ENCODE data around the gene KCNK2. TPM values are rescaled to one million over a fixed set of nuclear protein-coding genes. Genes with fewer than 3 reads are reported as not detected.

The KCNK2 gene
- polyA plus RNA-seq, 1 of the 3 experiments (the other 2 are of a cell fraction) = 12.2 TPM

- DNase-seq = no peak
- TF ChIP-seq FOXM1 (IDR thresholded peaks at IDR 0.05; ENCODE audit: low read depth) (no peak), RFX5 (IDR thresholded peaks at IDR 0.05; ENCODE audit: low read length) (no peak), TAF1 (IDR thresholded peaks at IDR 0.05; ENCODE audit: borderline replicate concordance, low read depth, low read length) (no peak), EZH2phosphoT487 (IDR thresholded peaks at IDR 0.05; ENCODE audit: borderline replicate concordance, low read depth) (no peak), GABPA (IDR thresholded peaks at IDR 0.05; ENCODE audit: low read depth) (no peak), FOSL2 (IDR thresholded peaks at IDR 0.05; ENCODE audit: borderline replicate concordance, low read depth) (no peak), YY1 (IDR thresholded peaks at IDR 0.05; ENCODE audit: low read depth) (no peak)
- TF ChIP-seq, protein P1, sequence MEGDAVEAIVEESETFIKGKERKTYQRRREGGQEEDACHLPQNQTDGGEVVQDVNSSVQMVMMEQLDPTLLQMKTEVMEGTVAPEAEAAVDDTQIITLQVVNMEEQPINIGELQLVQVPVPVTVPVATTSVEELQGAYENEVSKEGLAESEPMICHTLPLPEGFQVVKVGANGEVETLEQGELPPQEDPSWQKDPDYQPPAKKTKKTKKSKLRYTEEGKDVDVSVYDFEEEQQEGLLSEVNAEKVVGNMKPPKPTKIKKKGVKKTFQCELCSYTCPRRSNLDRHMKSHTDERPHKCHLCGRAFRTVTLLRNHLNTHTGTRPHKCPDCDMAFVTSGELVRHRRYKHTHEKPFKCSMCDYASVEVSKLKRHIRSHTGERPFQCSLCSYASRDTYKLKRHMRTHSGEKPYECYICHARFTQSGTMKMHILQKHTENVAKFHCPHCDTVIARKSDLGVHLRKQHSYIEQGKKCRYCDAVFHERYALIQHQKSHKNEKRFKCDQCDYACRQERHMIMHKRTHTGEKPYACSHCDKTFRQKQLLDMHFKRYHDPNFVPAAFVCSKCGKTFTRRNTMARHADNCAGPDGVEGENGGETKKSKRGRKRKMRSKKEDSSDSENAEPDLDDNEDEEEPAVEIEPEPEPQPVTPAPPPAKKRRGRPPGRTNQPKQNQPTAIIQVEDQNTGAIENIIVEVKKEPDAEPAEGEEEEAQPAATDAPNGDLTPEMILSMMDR (IDR thresholded peaks at IDR 0.05) = no peak
- TF ChIP-seq, protein P2, sequence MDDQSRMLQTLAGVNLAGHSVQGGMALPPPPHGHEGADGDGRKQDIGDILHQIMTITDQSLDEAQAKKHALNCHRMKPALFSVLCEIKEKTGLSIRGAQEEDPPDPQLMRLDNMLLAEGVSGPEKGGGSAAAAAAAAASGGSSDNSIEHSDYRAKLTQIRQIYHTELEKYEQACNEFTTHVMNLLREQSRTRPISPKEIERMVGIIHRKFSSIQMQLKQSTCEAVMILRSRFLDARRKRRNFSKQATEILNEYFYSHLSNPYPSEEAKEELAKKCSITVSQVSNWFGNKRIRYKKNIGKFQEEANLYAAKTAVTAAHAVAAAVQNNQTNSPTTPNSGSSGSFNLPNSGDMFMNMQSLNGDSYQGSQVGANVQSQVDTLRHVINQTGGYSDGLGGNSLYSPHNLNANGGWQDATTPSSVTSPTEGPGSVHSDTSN (IDR thresholded peaks at IDR 0.05) = no peak
- Histone ChIP-seq H3K4me1 (ENCODE audit: control insufficient read depth in 1 of 2, insufficient read depth in 2 of 2, low read depth in 1 of 2, low read length in 1 of 2) (peaks cover 0 to 5% of the 10 kb centered on the region in 2 experiments; a peak in 1 of 4 replicates), H3K4me3 (ENCODE audit: low read depth in 2 of 2, low read length in 1 of 2) (no peak overlapping the region), H3K27ac (ENCODE audit: low read depth in 2 of 2, low read length in 1 of 2) (no peak overlapping the region), H3K9me3 (no peaks in the 10 kb centered on the region), H3K36me3 (replicated peaks in 1 of 2; ENCODE audit: control insufficient read depth in 1 of 2, insufficient read depth in 2 of 2, low read length in 1 of 2) (no peaks in the 10 kb centered on the region), H3F3A (replicated peaks; ENCODE audit: insufficient read depth) (peaks cover 15% of the 10 kb centered on the region), H3K4me2 (no peak overlapping the region), H2AFZ (ENCODE audit: low read depth) (no peak overlapping the region; the same call in 1 of the 2 replicates), H3K9me2 (no peaks in the 10 kb centered on the region), H4K20me1 (ENCODE audit: insufficient read depth) (no peaks in the 10 kb centered on the region), H3K9ac (no peak overlapping the region), H3K27me3 (ENCODE audit: insufficient read depth) (no peaks in the 10 kb centered on the region), H3K79me2 (ENCODE audit: insufficient read depth) (no peaks in the 10 kb centered on the region)
- WGBS (ENCODE audit: low lambda C conversion rate) = 25% methylated on average over 2 of the region's 2 CpGs
- ChIA-PET CTCF (interaction anchor here (0.8 kb wide), 1 partner anchor 31 kb away, joined by 3 read pairs; no protein-coding TSS in a partner anchor), POLR2A (no interaction called here)
Measured at GRCh38 chr1:215055281-215055935, 27.1 kb upstream of the KCNK2 start.

DNA sequence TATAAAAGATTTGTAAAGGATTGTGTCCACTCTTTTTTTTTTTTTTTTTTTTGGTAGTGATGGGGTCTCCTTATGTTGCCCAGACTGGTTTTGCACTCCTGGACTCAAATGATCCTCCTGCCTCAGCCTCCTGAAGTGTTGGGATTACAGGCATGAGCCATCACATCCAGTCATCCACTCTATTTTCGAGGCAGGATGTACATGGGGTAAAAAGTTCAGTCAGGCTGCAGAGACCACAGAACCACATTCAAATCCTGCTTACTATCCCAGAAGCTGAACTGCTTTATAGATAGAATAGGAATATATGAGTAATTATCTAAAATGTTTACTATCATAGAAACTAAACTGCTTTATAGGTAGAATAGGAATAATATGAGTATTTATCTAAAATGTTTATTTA is 26.0 kb upstream of the KCNK2 start:
- DNase-seq = no peak
- peaks cover 0 to 5% of the 10 kb centered on the region in 2 experiments; a peak in 2 of 4 replicates for H3K4me1 ChIP-seq (ENCODE audit: control insufficient read depth in 1 of 2, insufficient read depth in 2 of 2, low read depth in 1 of 2, low read length in 1 of 2)
- H3K9me2 ChIP-seq = no peaks in the 10 kb centered on the region
- H3F3A ChIP-seq (replicated peaks; ENCODE audit: insufficient read depth) = peaks cover 15% of the 10 kb centered on the region
- no peak overlapping the region for H3K4me2 ChIP-seq
- no peaks in the 10 kb centered on the region for H3K36me3 ChIP-seq (replicated peaks in 1 of 2; ENCODE audit: control insufficient read depth in 1 of 2, insufficient read depth in 2 of 2, low read length in 1 of 2)
- WGBS (ENCODE audit: low lambda C conversion rate) = 6% methylated on average over 1 of the region's 1 CpG
- no peak overlapping the region for H2AFZ ChIP-seq (ENCODE audit: low read depth)
- no peak overlapping the region for H3K9ac ChIP-seq
- H3K4me3 ChIP-seq (ENCODE audit: low read depth in 2 of 2, low read length in 1 of 2) = no peak overlapping the region
- H3K27me3 ChIP-seq (ENCODE audit: insufficient read depth) = no peaks in the 10 kb centered on the region
- H4K20me1 ChIP-seq (ENCODE audit: insufficient read depth) = no peaks in the 10 kb centered on the region
- no peaks in the 10 kb centered on the region for H3K79me2 ChIP-seq (ENCODE audit: insufficient read depth)
- TF ChIP-seq NFIC (IDR thresholded peaks at IDR 0.05; ENCODE audit: borderline replicate concordance) (no peak), SMC3 (IDR thresholded peaks at IDR 0.05; ENCODE audit: low read depth, low read length) (no peak)
- TF ChIP-seq, protein P2 (IDR thresholded peaks at IDR 0.05) = no peak
- H3K9me3 ChIP-seq = no peaks in the 10 kb centered on the region
- ChIA-PET POLR2A (no interaction called here), CTCF (interaction anchor here (1.3 kb wide), 1 partner anchor 51 kb away, joined by 3 read pairs; no protein-coding TSS in a partner anchor)
- H3K27ac ChIP-seq (ENCODE audit: low read depth in 2 of 2, low read length in 1 of 2) = no peak overlapping the region
